HG03457 (cell line): ENCODE measurements around the gene RRAS2.
A peak's percentile ranks its signal among the peaks of the same experiment; 100 is the strongest.
"Not testable (repeated sequence)": the region's sequence is repeated elsewhere in the genome, so short reads cannot be mapped to it uniquely, and the experiment has no call there.

ENCODE experiments used
- ATAC-seq: cut with Tn5 transposase; IDR thresholded peaks from one replicate; pipeline ENCODE4 v1.9.1; 2021; ENCODE audit warnings: moderate number of reproducible peaks; ENCODE audit not compliant: unreplicated experiment

The RRAS2 gene

GRCh38 chr11:14372011-14372410, 13.0 kb upstream of the RRAS2 start:
- ATAC-seq: no peak

DNA sequence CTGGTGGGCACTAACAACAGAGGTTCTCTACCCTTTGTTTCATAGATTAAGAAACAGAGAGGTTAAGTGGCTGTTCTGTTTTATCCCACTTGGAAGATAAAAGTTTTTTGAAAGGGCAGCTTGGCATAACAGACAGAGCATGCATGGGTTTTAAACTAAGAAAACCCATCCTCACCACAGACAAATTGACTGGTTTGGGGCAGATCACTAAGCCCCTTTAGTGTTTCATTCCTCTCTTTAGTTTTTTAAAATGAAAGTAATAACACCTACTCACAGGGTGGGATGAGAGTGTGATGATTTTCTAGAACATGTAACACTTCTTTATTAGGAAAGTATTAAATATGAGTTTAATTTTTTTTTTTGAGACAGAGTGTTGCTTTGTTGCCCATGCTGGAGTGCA, 12.3 kb upstream of the RRAS2 start:
- no peak for ATAC-seq

GRCh38 chr11:14370496-14370895, 11.5 kb upstream of the RRAS2 start:
- no peak for ATAC-seq

DNA sequence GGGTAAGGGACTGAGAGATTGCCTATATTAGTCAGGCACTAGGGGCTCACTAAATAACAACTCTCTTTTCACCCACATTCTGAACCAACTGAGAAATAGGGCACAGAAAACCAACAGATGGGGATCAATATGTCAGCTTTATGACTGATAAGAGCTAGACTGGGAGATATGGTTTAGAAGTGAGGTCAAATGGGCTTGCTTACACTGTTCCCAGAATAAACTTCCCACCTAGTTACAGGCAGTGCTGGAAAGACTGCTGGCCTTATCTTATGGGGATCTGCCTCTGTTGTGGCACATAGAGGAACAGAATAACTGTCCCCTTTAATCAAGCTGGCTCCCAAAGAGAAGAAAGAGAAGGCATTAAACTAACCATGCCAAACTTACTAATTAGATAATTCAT, 10.6 kb upstream of the RRAS2 start:
- no peak for ATAC-seq

- ATAC-seq: no peak
Measured at GRCh38 chr11:14366936-14367335, 8.0 kb upstream of the RRAS2 start.

- no peak for ATAC-seq
Measured at GRCh38 chr11:14364322-14364721, 5.3 kb upstream of the RRAS2 start.

DNA sequence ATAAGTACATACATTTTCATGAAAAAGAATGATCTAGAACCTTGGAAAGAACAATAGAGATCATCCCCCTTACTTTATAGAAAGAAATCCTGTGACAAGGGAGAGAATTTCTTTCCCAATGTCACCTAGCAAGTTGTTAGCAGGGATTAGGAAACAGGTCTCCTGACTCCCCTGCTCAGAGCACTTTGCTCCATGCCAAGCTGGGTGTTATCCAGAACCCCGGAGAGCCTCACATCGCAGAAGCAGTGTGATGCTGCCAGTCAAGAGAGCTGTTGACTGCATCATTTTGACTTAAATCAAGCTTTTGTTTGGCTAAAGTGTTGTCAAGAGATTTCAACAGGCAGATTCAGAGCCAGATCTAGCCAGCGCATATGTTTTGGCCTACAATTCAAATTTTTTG, 3.6 kb upstream of the RRAS2 start:
- no peak for ATAC-seq

DNA sequence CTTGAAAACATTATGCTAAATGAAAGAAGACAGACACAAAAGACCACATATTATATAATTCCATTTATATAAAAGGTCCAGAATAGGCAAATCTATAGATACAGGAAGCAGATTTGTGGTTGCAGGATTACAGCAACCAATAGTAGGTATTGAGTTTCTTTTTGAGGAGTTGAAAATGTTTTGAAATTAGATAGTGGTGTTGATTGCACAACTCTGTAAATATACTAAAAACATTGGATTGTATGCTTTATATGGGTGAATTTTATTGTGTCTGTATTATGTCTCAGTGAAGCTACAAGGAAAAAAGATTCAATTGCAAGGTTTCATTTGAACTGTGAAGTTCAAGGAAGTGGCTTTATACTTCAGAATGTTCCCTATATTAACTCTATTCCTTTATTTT, 3.0 kb upstream of the RRAS2 start:
- ATAC-seq: no peak

DNA sequence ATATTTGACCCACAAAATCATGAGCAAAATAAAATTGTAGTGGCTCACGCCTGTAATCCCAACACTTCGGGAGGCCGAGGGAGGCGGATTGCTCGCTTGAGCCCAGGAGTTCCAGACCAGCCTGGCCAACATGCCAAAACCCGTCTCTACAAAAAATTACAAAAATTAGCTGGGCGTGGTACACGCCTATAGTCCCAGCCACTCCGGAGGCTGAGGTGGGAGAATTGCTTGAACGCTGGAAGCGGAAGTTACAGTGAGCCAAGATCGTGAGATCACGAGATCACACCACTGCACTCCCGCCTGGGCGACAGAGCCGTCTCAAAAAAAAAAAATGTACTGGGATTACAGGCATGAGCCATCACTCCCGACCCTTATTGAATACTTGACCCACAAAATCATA, 2.0 kb upstream of the RRAS2 start:
- no peak for ATAC-seq

GRCh38 chr11:14359501-14360031, 583 bp upstream of the RRAS2 start:
- ATAC-seq: no peak

DNA sequence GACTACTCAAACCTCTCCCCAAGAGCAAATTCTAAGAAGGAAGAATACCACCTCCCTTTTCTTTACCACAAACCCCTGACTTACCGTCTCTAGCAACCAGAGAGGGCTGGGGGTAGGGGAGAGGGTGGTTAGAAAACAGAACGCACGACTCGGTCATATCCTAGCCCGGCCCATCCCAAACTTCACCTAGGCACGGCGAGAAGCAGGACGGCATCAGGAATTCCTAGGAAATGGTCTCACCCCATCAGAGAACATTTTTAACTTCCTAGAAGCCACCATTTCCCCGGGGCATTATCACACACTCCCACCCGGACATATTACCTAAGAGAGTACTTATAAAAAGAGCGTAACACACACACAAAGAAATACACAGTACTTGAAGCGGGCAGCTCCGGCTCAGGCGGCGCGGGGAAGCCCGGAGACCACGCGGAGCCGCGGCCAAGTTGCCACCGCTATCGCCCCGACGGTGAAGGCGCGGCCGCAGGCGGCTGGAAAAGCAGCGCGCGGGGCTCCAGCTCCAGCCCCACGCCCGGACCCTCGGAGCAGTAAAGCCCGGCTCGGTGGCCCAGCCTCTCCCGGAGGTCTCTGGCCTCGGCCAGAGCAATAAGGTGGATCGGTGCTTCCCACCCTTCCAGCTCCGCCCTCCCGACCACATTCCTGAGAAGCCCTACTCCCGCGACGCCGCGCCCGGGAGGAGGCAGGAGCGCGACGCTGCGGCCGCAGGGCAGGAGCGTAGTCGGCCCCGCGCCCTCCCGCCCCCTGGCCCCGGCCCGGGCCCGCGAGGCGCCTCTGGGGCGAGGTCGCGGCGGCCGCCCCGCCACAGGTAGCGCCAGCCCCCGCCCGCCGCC, 878 bp downstream of the RRAS2 start:
- ATAC-seq: peak; percentile 32

DNA sequence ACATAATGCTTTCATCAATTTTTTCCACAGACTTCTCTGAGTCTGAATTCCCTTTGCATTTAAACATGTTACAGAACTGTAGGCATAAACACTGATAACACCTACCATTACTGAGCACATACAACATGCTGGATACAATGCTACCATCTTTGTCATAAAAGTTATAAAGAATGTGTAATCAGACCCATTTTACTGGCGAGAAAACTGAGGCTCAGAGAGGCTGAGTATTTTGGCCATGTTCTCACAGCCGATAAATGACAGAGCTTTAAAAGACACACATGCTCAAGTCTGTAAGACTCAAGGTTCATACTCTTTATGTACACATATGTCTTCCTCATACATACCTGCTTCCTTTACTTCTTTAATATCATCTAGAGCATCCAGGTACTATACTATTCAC, 2.6 kb downstream of the RRAS2 start:
- no peak for ATAC-seq

- ATAC-seq: not testable (repeated sequence)
Measured at GRCh38 chr11:14354604-14355003, 4.4 kb downstream of the RRAS2 start.

DNA sequence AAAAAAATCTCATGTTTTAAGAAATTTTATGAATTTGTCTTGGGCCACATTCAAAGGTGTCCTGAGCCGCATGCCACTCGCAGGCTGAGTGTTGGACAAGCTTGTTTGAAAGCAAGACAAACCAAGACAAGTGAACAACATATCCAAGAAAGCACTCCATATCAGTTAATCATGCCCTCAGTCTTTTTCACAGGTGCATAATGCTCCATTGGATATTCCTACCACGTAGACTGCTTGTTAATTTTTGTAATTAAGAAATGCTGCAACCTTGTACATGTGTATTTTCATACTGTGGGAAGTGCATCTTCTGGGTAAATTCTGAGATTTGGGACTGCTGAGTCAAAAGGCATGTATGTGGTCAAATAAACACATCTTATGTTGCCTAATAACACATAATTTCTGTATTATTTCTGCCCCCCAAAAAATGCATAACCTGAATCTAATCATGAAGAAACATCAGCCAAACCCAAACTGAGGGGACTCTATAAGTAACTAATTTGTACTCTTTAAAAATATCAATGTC, 8.2 kb downstream of the RRAS2 start:
- no peak for ATAC-seq

GRCh38 chr11:14350215-14350614, 8.8 kb downstream of the RRAS2 start:
- ATAC-seq: no peak

DNA sequence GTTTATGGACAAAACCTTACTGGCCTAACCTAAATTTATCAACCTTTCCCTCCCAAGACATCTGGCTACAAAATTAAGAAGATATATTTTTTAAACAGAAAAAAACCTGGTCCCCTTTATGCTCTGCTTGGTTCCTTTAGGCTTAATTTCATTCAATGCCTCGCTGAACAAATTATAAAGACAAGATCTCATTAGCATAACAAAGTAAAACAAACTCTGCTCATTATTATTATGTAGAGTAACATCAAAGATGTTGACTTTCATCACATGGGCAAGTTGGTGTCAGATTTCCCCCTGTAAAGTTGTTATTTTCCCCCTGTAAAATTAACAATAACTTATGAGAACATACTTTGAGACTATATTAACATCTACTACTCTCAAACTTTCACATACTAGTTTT, 11.0 kb downstream of the RRAS2 start:
- ATAC-seq: no peak

GRCh38 chr11:14347494-14347893, 11.5 kb downstream of the RRAS2 start:
- no peak for ATAC-seq

- ATAC-seq: no peak
Measured at GRCh38 chr11:14346303-14346955, 12.6 kb downstream of the RRAS2 start.

- ATAC-seq: no peak
Measured at GRCh38 chr11:14345668-14346067, 13.3 kb downstream of the RRAS2 start.

DNA sequence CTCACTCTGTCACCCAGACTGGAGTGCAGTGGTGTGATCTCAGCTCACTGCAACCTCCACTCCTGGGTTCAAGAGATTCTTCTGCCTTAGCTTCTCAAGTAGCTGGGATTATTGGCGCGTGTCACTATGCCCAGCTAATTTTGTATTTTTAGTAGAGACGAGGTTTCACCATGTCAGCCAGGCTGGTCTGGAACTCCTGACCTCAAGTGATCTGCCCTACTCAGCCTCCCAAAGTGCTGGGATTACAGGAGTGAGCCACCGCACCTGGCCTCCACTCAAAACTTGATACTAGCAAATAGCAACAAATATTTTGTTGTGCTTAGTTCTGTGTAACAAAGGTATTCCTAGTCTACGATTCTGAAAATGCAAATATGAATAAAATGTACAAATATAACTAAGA, 14.0 kb downstream of the RRAS2 start:
- not testable (repeated sequence) for ATAC-seq

GRCh38 chr11:14342906-14343305, 16.1 kb downstream of the RRAS2 start:
- no peak for ATAC-seq

- no peak for ATAC-seq
Measured at GRCh38 chr11:14341968-14342367, 17.0 kb downstream of the RRAS2 start.
